GM21576 (cell line): ENCODE measurements around the gene GSTO2.

Experiments
- ATAC-seq: cut with Tn5 transposase; IDR thresholded peaks from one replicate; pipeline ENCODE4 v1.9.1; 2021; ENCODE audit warnings: mild to moderate bottlenecking, moderate library complexity; ENCODE audit not compliant: unreplicated experiment

GSTO2 gene

DNA sequence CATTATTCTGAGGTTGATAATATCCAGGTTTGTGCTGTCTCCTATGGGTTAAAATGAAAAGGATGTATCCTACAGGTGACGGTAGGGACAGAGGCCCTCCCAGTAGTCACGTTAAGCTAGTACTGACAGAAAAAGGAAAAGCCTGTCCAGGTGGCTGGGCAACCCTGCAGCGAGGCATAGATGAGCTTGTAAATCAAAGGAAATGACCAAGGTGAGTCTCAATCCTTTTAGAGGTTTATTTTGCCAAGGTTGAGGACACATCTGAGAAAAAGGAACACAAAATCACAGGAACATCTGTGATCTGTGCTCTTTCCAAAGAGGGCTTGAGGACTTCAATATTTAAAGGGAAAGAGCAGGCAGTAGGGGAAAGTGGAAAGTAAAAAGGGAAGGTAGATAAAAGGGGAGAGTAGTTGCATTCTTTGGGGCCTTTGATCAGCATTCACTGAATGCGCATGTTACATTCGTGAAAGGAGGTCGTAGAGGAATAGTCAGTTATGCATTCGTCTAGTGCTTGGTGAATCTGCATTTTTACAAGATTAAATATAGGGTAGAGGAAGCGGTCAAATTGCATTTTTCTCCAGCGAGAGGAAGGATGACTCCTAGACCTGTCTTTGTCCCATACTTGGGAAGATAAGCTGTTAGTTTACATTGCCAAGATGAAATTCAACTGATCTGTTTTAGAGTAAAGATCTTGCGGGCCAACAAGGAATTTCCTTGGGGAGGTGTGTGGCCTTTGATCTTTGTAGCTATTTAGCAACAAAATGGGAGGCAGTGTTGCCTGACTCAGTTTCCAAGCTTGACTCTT is 15.2 kb upstream of the GSTO2 start:
- ATAC-seq = no peak

DNA sequence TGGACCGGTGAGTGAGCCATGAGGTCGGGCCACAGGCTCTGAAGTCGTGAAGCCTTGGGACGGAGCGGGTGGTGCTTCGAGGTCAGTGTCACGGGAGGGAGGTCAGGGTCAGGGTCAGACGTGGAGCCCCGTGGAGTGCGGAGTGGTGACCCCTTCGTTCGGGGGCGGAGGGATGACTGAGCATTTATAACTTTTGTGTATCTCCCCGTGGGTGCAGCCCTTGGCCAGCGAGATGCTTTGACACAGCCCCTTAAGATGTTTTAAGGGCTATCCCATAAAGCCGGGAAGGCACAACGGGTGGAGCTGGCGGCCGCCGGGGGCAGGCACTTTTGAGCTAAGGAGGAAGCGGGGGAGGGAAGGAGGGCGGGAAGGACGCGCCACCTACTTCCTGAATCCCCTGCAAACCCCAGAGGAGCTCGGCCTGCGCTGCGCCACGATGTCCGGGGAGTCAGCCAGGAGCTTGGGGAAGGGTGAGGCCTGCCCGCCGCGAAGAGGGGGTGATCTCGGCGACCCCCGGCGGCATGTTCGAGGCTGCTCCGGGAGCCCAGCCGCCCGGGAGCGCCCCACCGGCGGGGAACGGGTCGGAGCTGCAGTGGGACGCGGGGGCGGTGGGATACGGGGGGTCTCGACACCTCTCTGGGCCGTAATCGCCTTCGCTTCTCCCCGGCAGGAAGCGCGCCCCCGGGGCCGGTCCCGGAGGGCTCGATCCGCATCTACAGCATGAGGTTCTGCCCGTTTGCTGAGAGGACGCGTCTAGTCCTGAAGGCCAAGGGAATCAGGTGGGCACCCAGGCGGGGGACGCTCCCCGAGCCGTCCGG is 14.3 kb upstream of the GSTO2 start, which contains the start of gene GSTO1:
GSTO1 (plus strand) TSS at position 400 of the 818 bp plus-strand sequence; CDS start at position 437, 37 bp downstream.
- ATAC-seq = peak; percentile 74

DNA sequence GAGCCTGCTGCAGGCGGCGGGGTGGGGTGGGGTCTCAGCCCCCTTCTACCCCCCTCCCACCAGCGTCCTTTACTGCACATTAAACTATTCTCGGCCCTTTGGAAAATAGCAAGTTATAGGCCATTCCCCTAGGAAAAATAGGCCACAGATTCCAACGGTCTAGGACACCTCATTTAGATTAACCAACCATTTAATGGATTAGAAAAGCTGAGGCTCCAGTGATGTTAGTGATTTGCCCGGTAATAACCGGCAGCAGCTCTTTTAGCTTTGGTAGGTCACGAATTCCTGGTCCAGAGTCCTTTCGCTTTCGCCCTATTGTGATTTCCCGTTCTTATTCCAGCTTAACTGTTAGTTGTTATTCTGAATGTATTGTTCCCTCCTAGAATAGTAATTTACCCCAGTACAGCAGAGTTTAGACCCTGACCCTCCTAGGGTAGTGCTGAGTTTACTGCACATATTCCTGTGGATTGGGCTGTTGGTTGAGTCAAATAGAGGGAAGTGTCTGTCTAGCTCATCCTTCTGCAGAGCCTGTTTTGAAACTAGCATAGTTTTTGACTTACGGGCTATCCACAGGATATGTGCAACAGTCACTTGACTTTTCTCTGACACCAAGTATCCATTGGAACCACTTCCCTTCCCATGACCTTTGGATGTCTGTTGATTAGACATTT is 13.5 kb upstream of the GSTO2 start:
- ATAC-seq = peak; percentile 40

DNA sequence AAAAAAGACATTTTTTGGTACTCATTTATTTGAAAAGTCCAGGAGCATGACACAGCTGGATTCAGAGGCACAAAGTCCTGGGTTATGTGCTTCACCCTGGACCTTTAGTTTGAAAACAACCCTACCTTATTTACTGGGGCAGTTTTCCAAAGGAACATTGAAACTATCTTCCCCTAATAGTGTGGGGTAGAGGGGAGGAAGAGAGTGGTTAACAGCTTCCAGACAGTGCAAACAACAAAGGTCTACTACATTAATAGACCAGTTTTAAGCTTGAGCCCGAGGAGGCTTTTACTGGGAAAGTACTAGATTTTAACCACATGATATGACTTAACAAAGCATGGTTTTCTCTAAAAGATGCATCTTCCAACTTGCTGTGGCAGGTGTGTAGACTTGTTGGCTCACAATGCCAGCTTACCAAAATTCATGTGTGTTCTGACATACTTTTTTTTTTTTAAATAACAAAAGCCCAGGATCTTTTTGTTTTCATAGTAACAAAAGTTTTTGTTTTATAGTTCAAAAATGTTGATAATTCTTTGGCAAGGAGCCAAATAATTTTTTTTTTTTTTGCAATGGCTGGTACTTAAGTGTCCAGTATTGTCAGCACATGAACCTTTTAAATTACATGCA is 12.5 kb upstream of the GSTO2 start:
- ATAC-seq = no peak

GRCh38 chr10:104257235-104257634 is 11.7 kb upstream of the GSTO2 start:
- no peak for ATAC-seq

- no peak for ATAC-seq
Measured at GRCh38 chr10:104258209-104258608, 10.8 kb upstream of the GSTO2 start.

GRCh38 chr10:104259456-104259855 is 9.5 kb upstream of the GSTO2 start:
- no peak for ATAC-seq

- ATAC-seq = no peak
Measured at GRCh38 chr10:104259999-104260774, 8.8 kb upstream of the GSTO2 start.

- no peak for ATAC-seq
Measured at GRCh38 chr10:104260775-104261115, 8.2 kb upstream of the GSTO2 start.

- ATAC-seq = no peak
Measured at GRCh38 chr10:104262055-104262454, 6.9 kb upstream of the GSTO2 start.

DNA sequence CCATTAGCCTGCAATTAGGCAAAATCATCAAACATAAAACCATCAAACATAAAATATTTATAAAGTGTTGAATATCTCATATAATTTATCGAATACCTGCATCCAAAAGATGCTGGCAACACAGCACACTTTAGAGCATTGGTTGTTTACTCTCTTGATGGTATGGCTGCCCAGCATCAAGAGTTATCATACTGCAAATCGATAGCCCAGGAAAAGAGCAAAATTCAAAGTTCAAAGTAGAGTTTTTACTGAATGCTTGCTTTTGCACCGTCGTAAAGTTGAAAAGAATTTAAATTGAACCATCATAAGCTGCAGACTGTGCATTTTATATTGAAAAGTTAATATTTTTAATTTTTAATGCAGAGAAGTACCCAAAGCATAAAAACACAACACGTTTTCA is 4.2 kb upstream of the GSTO2 start:
- no peak for ATAC-seq

- ATAC-seq = no peak
Measured at GRCh38 chr10:104267721-104268404, 1.1 kb upstream of the GSTO2 start.

- ATAC-seq = no peak
Measured at GRCh38 chr10:104268405-104268712, 625 bp upstream of the GSTO2 start.

DNA sequence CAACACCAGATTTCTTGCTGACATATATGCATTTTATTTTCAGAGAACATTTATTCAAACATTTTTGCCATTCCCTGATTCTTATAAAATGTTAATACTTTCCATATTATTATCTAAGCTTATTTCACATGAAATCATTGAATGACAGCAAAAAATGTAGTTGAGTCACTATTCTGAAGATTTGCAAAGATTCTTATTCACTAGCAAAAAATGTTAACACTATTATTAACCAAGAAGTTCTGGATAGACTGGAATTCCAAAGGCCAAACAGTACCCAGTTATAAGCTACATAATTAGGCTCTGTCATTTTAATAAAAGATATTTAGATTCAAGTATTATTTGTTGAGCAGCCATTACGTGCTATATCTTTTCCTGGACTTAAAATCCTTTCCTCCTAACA is 4.3 kb downstream of the GSTO2 start:
- no peak for ATAC-seq

DNA sequence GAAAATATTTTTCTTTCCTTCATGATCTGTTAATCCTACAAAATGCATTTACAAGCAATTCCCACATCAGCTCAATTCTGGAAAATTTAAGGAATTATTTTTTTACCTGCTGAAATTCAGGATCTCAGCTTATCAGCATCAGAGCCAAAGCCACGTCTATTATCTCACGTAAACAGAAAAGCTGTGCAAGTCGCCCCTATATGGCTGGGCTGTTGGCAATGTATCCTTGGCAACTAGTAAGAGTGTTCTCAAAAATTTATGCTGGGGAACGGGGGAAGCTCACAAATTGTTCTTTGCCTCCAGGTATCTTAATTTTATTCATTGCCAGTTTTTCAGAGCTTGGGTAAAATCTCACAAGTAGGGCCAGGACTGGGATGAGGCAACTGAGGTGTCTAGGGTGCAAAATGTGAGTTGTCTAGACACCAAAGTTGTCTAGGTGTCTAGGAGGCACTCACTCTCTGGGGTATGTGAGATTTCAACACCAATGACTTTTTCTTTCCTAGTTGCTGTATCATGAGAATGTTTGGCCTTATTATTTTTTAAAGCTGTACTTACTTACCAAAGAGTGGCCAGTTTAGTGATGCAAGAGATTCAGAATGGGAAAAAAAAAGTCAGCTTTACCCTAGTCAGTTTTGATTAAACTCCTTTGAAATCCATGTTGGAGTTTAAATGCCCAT is 5.1 kb downstream of the GSTO2 start:
- ATAC-seq = no peak

DNA sequence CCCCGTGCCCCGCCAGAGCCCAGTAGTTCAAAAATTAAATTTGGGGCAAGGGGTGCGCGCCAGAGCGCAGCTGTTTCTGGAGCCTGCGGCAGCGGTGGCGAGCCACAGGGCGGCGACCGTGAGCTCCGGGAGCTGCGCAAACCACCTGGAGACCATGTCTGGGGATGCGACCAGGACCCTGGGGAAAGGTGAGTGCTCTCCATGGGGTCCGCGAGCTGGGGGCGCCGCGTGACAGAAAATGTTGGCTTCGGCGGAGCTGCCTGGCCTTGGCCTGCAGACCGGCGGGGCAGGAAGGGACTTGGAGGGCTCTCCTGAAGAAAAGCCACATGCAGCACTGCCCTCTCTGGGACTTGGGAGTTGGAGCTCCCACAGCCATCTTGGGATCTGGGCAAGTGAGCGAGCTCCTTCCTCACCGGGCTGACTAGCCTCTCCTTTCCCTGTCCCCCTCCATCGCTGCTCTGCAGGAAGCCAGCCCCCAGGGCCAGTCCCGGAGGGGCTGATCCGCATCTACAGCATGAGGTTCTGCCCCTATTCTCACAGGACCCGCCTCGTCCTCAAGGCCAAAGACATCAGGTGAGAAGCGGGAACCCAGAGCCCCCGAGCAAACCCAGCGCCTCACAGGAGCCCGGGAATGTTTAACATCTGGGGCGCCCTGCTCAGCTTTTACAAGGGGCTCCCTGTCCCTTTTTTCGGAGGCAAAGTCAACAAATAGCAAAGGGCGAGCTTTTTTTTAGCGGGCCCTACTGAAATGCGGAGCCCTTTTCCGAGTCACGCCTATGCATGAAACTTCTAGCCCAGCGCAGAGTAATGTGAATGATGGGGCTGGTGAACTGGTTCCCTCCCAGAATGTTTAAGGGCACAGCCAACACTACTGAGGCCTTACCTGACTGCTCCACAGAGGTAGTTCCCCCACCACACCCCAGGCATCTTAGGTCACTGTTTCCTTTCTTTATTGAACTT is 6.1 kb downstream of the GSTO2 start:
- peak; percentile 75 for ATAC-seq

GRCh38 chr10:104276192-104276591 is 7.2 kb downstream of the GSTO2 start:
- ATAC-seq = no peak

GRCh38 chr10:104277785-104278184 is 8.8 kb downstream of the GSTO2 start:
- no peak for ATAC-seq
